ENCODE measurements around the gene PARVG.

DNA sequence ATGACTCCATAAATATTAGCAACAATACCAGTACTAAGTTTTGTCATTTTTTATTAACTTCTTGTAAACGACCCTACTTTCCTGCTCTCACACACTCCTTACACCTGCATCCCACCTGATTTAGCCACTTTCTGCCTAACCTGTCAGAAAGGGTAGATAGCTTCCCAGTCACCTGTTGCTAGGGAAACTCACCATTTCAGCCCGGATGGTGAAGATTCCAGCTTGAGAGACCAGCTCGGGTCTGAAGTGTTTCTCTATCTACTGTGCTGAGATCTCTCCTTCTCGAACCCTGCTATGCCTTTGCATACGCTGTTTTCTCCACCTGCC is at the start of gene PARVG:
- TF ChIP-seq CTCF (IDR thresholded peaks at IDR 0.05; ENCODE audit: insufficient read depth, low read length) (no peak), POLR2AphosphoS5 (IDR thresholded peaks at IDR 0.05; ENCODE audit: low read depth) (no peak), REST (IDR thresholded peaks at IDR 0.05; ENCODE audit: insufficient replicate concordance, low read depth) (no peak)

Data from HL-60 (cell line).